Neural cell (in vitro differentiated cells): ENCODE results near the gene CLCNKA. TPM values are rescaled to one million over a fixed set of nuclear protein-coding genes. Genes with fewer than 3 reads are reported as not detected.
"Not testable (repeated sequence)": the region's sequence is repeated elsewhere in the genome, so short reads cannot be mapped to it uniquely, and the experiment has no call there.

Experiments
- H2AFZ ChIP-seq: fragments of 200-600, 300-800 bp; sonication (generic), shearing (Covaris generic); 2 replicates; pipeline ENCODE4 v1.6.0; 2014; ENCODE audit warnings: low read depth, mild to moderate bottlenecking, antibody characterized with exemption, low read length, moderate library complexity
- H3F3A ChIP-seq: fragments of 200-600 bp; shearing (Covaris generic); 2 replicates; pipeline ENCODE4 v1.6.1; 2016; ENCODE audit warnings: mild to moderate bottlenecking, moderate library complexity, mixed read lengths, antibody characterized with exemption, low read length; ENCODE audit not compliant: insufficient read depth, poor library complexity, severe bottlenecking
- H3K27ac ChIP-seq: fragments of 200-600, 300-800 bp; sonication (generic), shearing (Covaris generic); 2 replicates; pipeline ENCODE4 v1.5.1; 2014; ENCODE audit warnings: mild to moderate bottlenecking, low read length, moderate library complexity
- H3K27me3 ChIP-seq: fragments of 300-800, 200-600 bp; sonication (generic), shearing (Covaris generic); 2 replicates; pipeline ENCODE4 v1.6.0; 2014; ENCODE audit warnings: mild to moderate bottlenecking, low read depth, low read length, moderate library complexity; ENCODE audit not compliant: insufficient read depth
- H3K36me3 ChIP-seq: fragments of 300-800, 200-600 bp; sonication (generic), shearing (Covaris generic); 2 replicates; pipeline ENCODE4 v1.5.1; 2014; ENCODE audit warnings: mild to moderate bottlenecking, antibody characterized with exemption, low read length, moderate library complexity; ENCODE audit not compliant: insufficient read depth
- H3K4me2 ChIP-seq: fragments of 300-800, 200-600 bp; sonication (generic), shearing (Covaris generic); 2 replicates; pipeline ENCODE4 v1.6.0; 2014; ENCODE audit warnings: mild to moderate bottlenecking, low read length
- H3K4me3 ChIP-seq: fragments of 300-800, 200-600 bp; sonication (generic), shearing (Covaris generic); 2 replicates; pipeline ENCODE4 v1.5.1; 2014; ENCODE audit warnings: mild to moderate bottlenecking, low read length, moderate library complexity
- H3K79me2 ChIP-seq: fragments of 200-600 bp; shearing (Covaris generic); replicated peaks from 2 replicates; pipeline ENCODE4 v1.6.0; 2014; ENCODE audit warnings: mild to moderate bottlenecking, low read length, moderate library complexity; ENCODE audit not compliant: insufficient read depth
- H3K9ac ChIP-seq: fragments of 300-800, 200-600 bp; sonication (generic), shearing (Covaris generic); 2 replicates; pipeline ENCODE4 v1.6.1; 2016; ENCODE audit warnings: mild to moderate bottlenecking, low read length, mixed read lengths
- H3K9me2 ChIP-seq: fragments of 200-600 bp; shearing (Covaris generic); 2 replicates; pipeline ENCODE4 v1.6.1; 2016; ENCODE audit warnings: mild to moderate bottlenecking, low read length, mixed read lengths; ENCODE audit not compliant: insufficient read depth
- H3K9me3 ChIP-seq: fragments of 200-600, 300-800 bp; sonication (generic), shearing (Covaris generic); 2 replicates; pipeline ENCODE4 v1.6.1; 2016; ENCODE audit warnings: mild to moderate bottlenecking, mixed run types, low read length, moderate library complexity, mixed read lengths
- H4K20me1 ChIP-seq: fragments of 200-600 bp; shearing (Covaris generic); 2 replicates; pipeline ENCODE4 v1.6.1; 2016; ENCODE audit warnings: mild to moderate bottlenecking, mixed run types; ENCODE audit not compliant: insufficient read depth
- CTCF ChIP-seq: fragments of 450-650 bp; IDR thresholded peaks from 2 replicates; pipeline ENCODE4 v1.5.1; 2014; ENCODE audit warnings: antibody characterized with exemption, mild to moderate bottlenecking, moderate library complexity; ENCODE audit not compliant: poor library complexity, severe bottlenecking
- EP300 ChIP-seq: fragments of 450-650 bp; conservative IDR thresholded peaks from 2 replicates; pipeline ENCODE4 v1.6.1; 2014; ENCODE audit warnings: antibody characterized with exemption, mild to moderate bottlenecking, moderate library complexity; ENCODE audit not compliant: poor library complexity, severe bottlenecking
- EZH2 ChIP-seq: fragments of 200-600, 300-800 bp; shearing (Covaris generic), sonication (generic); IDR thresholded peaks from 2 replicates; pipeline ENCODE4 v1.6.1; 2014; ENCODE audit warnings: antibody characterized with exemption, low read length, borderline replicate concordance, mild to moderate bottlenecking; ENCODE audit not compliant: insufficient read depth, poor library complexity, severe bottlenecking
- MXI1 ChIP-seq: fragments of 450-650 bp; conservative IDR thresholded peaks from 2 replicates; pipeline ENCODE4 v1.6.1; 2014; ENCODE audit warnings: antibody characterized with exemption, mild to moderate bottlenecking; ENCODE audit not compliant: poor library complexity, severe bottlenecking
- POLR2AphosphoS5 ChIP-seq: IDR thresholded peaks from 2 replicates; pipeline ENCODE4 v1.6.1; 2012
- RAD21 ChIP-seq: fragments of 450-650 bp; conservative IDR thresholded peaks from 2 replicates; pipeline ENCODE4 v1.6.1; 2014; ENCODE audit warnings: antibody characterized with exemption, mild to moderate bottlenecking, moderate library complexity
- REST ChIP-seq: IDR thresholded peaks from 2 replicates; pipeline ENCODE4 v1.6.1; 2012; ENCODE audit warnings: borderline replicate concordance
- SMC3 ChIP-seq: fragments of 450-650 bp; conservative IDR thresholded peaks from 2 replicates; pipeline ENCODE4 v1.6.1; 2014; ENCODE audit warnings: antibody characterized with exemption, mild to moderate bottlenecking, moderate library complexity; ENCODE audit not compliant: poor library complexity
- TAF1 ChIP-seq: IDR thresholded peaks from 2 replicates; pipeline ENCODE4 v1.6.1; 2012; ENCODE audit warnings: low read depth
- polyA plus RNA-seq: library from polyadenylated mRNA; depleted of rRNA; stranded (reverse); fragments of >200 nt; gene quantifications from 2 replicates; pipeline ENCODE4 v1.2.3, GENCODE V29; 2014

The CLCNKA gene
- polyA plus RNA-seq, 1 donor from 2014 or later = not detected

GRCh38 chr1:16051039-16051438 lies 29.2 kb downstream of the CLCNKA start:
- Histone ChIP-seq H3K27ac (no peak overlapping the region), H3K36me3 (no peaks in the 10 kb centered on the region), H3K27me3 (no peaks in the 10 kb centered on the region), H2AFZ (no peak overlapping the region), H3K79me2 (no peaks in the 10 kb centered on the region), H3K4me3 (no peak overlapping the region), H4K20me1 (no peaks in the 10 kb centered on the region), H3K9me3 (no peaks in the 10 kb centered on the region), H3K9ac (no peak overlapping the region), H3F3A (no peaks in the 10 kb centered on the region), H3K4me2 (no peak overlapping the region), H3K9me2 (no peaks in the 10 kb centered on the region)
- TF ChIP-seq MXI1 = no peak
- TF ChIP-seq SMC3 = no peak
- TF ChIP-seq POLR2AphosphoS5 = no peak
- TF ChIP-seq CTCF = no peak
- no peak for TF ChIP-seq RAD21
- no peak for TF ChIP-seq TAF1
- no peak for TF ChIP-seq EP300
- TF ChIP-seq REST = no peak
- TF ChIP-seq EZH2 = no peak

- H3F3A ChIP-seq, H3K9ac ChIP-seq, H3K27ac ChIP-seq, H3K4me2 ChIP-seq, H3K9me2 ChIP-seq, H3K79me2 ChIP-seq, H3K27me3 ChIP-seq, H3K9me3 ChIP-seq, H2AFZ ChIP-seq, H3K36me3 ChIP-seq, H3K4me3 ChIP-seq, H4K20me1 ChIP-seq: not testable (repeated sequence)
Measured at GRCh38 chr1:16051949-16052348, 30.1 kb downstream of the CLCNKA start.
